ENCODE measurements around the gene MGAT4A.

The MGAT4A gene

GRCh38 chr2:98572676-98573075, 158.3 kb downstream of the MGAT4A start:
- no peak for DNase-seq (ENCODE audit: low spot score)

GRCh38 chr2:98572211-98572610, 158.7 kb downstream of the MGAT4A start:
- no peak for DNase-seq (ENCODE audit: low spot score)

DNA sequence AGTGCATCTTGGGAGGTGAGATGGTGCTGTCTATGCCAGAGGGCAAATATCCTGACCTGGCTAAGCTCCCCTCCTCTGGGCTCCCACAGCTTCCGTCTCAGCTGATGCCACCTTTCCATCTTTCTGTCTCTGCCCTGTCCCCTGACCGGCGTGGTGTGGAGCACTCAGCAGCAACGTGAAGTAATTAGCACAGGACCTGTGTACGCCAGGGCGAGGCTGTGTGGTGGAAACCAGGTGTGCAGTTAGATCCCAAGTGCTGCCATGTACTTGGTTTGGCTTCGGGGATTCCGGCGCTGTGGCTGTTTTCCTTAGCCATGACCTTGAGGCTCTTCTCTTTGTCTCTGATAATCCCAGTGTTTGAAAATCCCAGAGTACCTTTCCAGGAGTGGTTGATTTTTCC, 159.1 kb downstream of the MGAT4A start:
- DNase-seq (ENCODE audit: low spot score), result no peak

DNA sequence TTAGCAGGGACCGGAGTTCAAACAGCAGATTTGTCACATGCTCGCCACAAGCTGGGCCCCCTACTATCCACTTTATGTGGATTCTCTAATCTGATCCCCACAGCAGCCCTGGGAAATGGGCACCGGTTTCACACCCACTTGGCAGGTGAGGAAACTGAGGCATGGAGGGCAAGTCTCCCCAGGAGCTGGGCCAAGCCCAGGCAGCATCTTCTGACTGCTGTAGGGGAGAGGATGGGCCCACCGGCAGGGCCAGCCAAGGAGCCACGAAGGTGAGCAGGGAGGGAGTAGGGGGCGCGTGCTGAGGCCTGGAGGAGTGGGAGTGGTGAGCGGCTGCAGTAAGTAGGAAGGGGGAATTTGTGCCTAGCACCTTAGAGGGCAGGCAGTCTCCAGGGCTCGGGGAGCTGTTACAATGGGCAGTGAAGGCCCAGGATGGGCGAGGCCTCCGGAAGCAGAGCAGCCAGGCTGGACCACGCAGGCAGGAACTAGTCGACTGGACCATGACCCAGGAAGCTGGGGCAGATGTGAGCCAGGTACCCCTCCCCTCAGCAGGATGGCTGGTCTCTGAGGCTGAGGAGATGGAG, 159.7 kb downstream of the MGAT4A start:
- no peak for DNase-seq (ENCODE audit: low spot score)

DNA sequence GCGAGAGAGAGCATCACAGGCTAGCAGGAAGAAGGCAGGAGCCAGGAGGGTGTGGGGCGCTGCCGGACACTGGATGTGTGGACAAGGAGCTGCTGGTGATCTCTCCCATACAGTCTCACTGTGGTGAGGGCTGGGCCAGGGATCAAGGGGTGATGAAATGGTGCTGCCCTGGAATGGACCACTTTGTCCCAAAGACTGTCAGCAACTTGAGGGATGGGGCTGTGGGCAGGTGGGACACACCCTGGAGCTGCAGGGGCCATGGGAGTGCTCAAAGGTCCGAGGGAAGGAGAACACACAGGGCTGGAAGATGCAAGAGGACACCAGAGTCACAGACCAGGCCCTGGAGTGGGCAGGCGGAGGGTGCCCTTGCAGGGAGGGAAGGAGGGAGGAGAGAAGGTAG, 160.6 kb downstream of the MGAT4A start:
- DNase-seq (ENCODE audit: low spot score), result no peak

- no peak for DNase-seq (ENCODE audit: low spot score)
These were observed 161.0 kb downstream of the MGAT4A start for GRCh38 chr2:98569915-98570314.

DNA sequence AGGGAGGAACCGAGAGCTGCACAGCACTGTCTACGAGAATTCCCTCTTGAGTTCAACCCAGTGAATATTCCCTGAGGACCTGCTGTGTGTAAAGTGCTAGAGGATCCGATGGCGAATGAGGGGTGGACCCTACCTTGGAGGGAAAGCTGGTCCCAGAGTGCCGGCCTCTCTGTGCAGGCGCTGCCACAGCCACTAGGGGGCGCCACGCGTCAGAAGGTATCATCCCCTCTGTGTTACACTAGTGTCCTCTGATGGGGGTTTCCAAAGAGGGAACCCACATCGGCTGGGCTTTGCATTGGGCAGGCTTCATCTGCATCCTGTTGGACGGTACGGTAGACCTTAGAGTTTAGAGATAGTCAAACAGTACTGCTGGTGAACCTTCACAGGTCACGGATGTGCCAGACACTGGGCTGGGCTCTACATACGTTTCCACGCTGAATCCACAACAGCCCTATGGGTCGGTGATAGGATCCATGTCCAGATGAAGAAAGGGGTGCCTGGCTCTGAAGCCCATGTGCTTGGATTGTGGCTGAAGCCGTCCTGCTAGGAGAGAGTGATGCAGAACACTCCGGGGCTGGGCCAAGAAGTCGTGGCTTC, 161.6 kb downstream of the MGAT4A start:
- DNase-seq (ENCODE audit: low spot score), result peak; percentile 59

All from NAMALWA (cell line).